Breast epithelium (tissue), 4 donors: ENCODE data around the gene FER. TPM values are rescaled to one million over a fixed set of nuclear protein-coding genes. Genes with fewer than 3 reads are reported as not detected.

Source experiments
- DNase-seq, 2 donors: peaks; one replicate each; pipeline ENCODE4 v3.0.0-alpha.2; 2019; ENCODE audit warnings: low spot score in 2 of 2
- H3K27ac ChIP-seq, 2 donors: fragments of 200-600 bp; sonication (generic) in 1 of 2; one replicate each; pipeline ENCODE4 v1.5.1; 2016 to 2019; ENCODE audit warnings: mild to moderate bottlenecking in 1 of 2
- H3K27me3 ChIP-seq, 2 donors: fragments of 200-600 bp; sonication (generic) in 1 of 2; one replicate each; pipeline versions ENCODE4 v1.5.1 to v1.6.0; 2017 to 2019; ENCODE audit warnings: control low read depth in 1 of 2, mild to moderate bottlenecking in 1 of 2
- H3K36me3 ChIP-seq: fragments of 200-600 bp; one replicate; pipeline ENCODE4 v1.5.1; 2019
- H3K4me1 ChIP-seq, 2 donors: fragments of 200-600 bp; sonication (generic); one replicate each; pipeline ENCODE4 v1.5.1; 2016 to 2019; ENCODE audit warnings: control low read depth in 1 of 2
- H3K4me3 ChIP-seq, 3 donors: fragments of 200-600 bp; sonication (generic); 1 replicate in 2 of 3; 2 replicates in 1 of 3; pipeline ENCODE4 v1.5.1; 2016 to 2019; ENCODE audit warnings: mild to moderate bottlenecking in 3 of 3, moderate library complexity in 2 of 3
- H3K9me3 ChIP-seq, 2 donors: fragments of 200-600 bp; sonication (generic) in 1 of 2; one replicate each; pipeline ENCODE4 v1.5.1; 2016 to 2019; ENCODE audit warnings: control low read depth in 1 of 2
- CTCF ChIP-seq, 3 donors: fragments of 450-650 bp; IDR thresholded peaks; one replicate each; pipeline ENCODE4 v1.5.1; 2016 to 2017; ENCODE audit warnings: antibody characterized with exemption in 3 of 3, mild to moderate bottlenecking in 3 of 3, moderate library complexity in 3 of 3
- POLR2A ChIP-seq: fragments of 450-650 bp; IDR thresholded peaks from one replicate; pipeline ENCODE4 v1.6.1; 2016; ENCODE audit warnings: antibody characterized with exemption, mild to moderate bottlenecking, moderate library complexity
- POLR2AphosphoS5 ChIP-seq, 3 donors: sonication (generic); formaldehyde crosslinking; IDR thresholded peaks; one replicate each; pipeline ENCODE4 v1.6.1; 2017; ENCODE audit warnings: antibody characterized with exemption in 3 of 3
- intact Hi-C: fragments of 100-400 bp; cut with DNase I; formaldehyde crosslinking; loops from one replicate; pipeline ENCODE4 v1.15.1; 2023; ENCODE audit warnings: low total_unique reads
- total RNA-seq, 3 donors: library from RNA; depleted of rRNA; stranded (reverse); fragments of >200 nt; gene quantifications; one replicate each; pipeline ENCODE4 v1.1.0, GENCODE V29; 2016

Gene FER
- total RNA-seq, 3 donors from 2014 or later: 24.3 to 27.8 (median 27.2) TPM

GRCh38 chr5:109029847-109030246 lies 282.1 kb downstream of the FER start:
- no peak for DNase-seq
- H3K27me3 ChIP-seq: no peaks in the 10 kb centered on the region
- TF ChIP-seq POLR2A (no peak), POLR2AphosphoS5 (IDR thresholded peaks at IDR 0.05) (no peak), CTCF (IDR thresholded peaks at IDR 0.05) (no peak)

DNA sequence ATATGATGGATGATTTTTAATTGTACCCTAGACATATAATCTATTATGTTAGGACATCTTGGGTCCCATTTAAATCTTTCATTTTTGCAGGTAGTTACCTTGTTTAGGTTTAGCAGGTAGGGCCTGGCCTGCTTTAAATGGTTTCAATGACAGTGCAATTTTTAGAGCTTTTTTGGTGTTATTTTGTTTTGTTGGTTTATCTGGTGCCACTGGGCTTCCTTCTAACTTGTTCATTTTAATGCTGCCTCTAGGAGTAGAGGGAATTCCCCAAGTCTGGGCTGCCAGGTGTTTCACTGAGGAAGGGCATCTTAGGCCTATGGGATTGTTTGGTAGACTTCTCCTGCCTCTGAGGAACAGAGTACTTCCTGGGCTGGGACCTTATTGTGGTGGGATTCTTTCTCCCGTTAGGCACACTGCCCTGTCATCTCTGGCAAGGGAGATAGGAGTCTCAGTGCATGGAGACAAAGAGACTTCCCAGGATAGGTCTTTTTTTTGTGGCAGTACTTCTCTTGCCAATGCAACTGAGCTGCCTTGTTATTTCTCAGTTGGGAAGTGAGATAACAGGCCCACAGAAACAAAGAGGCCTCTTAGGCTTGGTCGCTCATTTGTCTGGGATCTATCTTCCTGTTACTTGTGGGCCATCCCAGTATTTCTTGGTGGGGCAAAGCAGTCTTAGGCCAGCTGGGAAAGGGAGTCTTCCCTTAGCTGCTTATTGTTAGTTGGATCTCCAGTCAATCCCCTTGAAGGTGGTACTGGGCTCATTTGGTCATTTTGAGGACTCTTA lies 282.9 kb downstream of the FER start:
- no peak overlapping the region for H3K27ac ChIP-seq
- H3K36me3 ChIP-seq: no peaks in the 10 kb centered on the region
- H3K4me1 ChIP-seq: no peaks in the 10 kb centered on the region
- H3K27me3 ChIP-seq: no peaks in the 10 kb centered on the region
- DNase-seq: no peak
- TF ChIP-seq POLR2A (no peak), CTCF (IDR thresholded peaks at IDR 0.05) (no peak), POLR2AphosphoS5 (IDR thresholded peaks at IDR 0.05) (no peak)
- H3K9me3 ChIP-seq: no peaks in the 10 kb centered on the region
- intact Hi-C loops: no loop called here
- no peak overlapping the region for H3K4me3 ChIP-seq

More at GRCh38 chr5:109029847-109030246, 282.1 kb downstream of the FER start:
- Histone ChIP-seq H3K36me3 (no peaks in the 10 kb centered on the region), H3K4me3 (no peak overlapping the region), H3K27ac (no peak overlapping the region), H3K9me3 (no peaks in the 10 kb centered on the region), H3K4me1 (no peaks in the 10 kb centered on the region)
- intact Hi-C loops: no loop called here

DNA sequence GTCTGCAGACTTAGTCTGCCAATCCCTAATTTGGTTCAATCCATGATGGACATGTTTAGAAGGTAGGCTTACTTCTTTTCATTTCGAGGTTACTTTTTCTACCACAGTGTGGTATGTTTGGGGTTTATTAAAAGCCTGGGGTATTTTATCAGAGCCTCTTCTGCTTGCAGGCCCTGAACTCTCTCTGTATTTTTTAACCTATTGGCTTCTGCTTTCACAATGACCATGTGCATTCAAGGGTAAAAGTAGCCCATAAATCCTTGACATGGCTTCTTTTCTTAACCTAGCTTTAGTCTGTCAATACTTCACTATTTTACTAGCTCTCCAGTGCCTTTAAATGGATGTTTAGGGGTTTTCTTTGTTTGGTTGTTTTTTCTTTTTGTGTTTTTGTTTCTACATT lies 286.6 kb downstream of the FER start:
- Histone ChIP-seq H3K36me3 (no peaks in the 10 kb centered on the region), H3K27ac (no peak overlapping the region), H3K4me3 (no peak overlapping the region), H3K9me3 (no peaks in the 10 kb centered on the region), H3K27me3 (no peaks in the 10 kb centered on the region), H3K4me1 (no peaks in the 10 kb centered on the region)
- intact Hi-C loops: no loop called here
- no peak for TF ChIP-seq CTCF (IDR thresholded peaks at IDR 0.05)
- TF ChIP-seq POLR2A: no peak
- TF ChIP-seq POLR2AphosphoS5 (IDR thresholded peaks at IDR 0.05): no peak
- no peak for DNase-seq

- Histone ChIP-seq H3K36me3 (no peaks in the 10 kb centered on the region), H3K4me1 (no peaks in the 10 kb centered on the region), H3K27me3 (no peaks in the 10 kb centered on the region), H3K4me3 (no peak overlapping the region), H3K27ac (no peak overlapping the region), H3K9me3 (no peaks in the 10 kb centered on the region)
- no peak for DNase-seq
- no peak for TF ChIP-seq CTCF (IDR thresholded peaks at IDR 0.05)
- TF ChIP-seq POLR2A: no peak
- TF ChIP-seq POLR2AphosphoS5 (IDR thresholded peaks at IDR 0.05): no peak
- intact Hi-C loops: no loop called here
Observed at GRCh38 chr5:109035436-109035835, 287.7 kb downstream of the FER start.

DNA sequence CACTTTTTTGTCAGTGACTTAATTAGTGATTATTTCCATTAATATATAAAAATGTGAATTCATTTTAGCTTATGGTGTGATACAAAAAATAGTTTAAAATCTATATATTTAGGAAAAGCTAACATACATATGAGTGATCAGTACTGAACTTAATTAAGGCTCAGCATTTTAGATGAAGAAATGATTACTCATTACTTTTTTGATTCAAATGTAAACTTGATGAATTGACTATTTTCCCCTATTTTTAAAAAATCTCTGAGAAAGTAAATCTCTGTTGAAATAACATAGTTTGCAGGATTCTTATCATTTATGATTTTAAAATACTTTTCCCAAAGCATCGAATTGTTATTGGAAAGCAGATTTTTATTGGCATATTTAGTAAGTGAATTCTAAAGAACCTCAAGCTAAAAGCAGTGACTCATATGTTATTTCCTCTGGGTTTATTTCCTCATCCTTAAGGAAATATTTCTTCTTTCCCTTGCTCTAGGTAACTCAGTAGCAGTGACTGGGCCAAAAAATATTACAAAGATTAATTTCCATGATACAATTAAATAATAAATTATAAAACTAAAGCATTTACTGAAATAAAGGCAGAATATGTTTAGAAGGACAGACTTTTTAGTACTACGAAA lies 290.6 kb downstream of the FER start:
- no peaks in the 10 kb centered on the region for H3K27me3 ChIP-seq
- TF ChIP-seq POLR2A (no peak), CTCF (IDR thresholded peaks at IDR 0.05) (no peak), POLR2AphosphoS5 (IDR thresholded peaks at IDR 0.05) (no peak)
- H3K4me1 ChIP-seq: no peaks in the 10 kb centered on the region
- DNase-seq: no peak
- no peaks in the 10 kb centered on the region for H3K36me3 ChIP-seq
- intact Hi-C loops: no loop called here
- no peak overlapping the region for H3K27ac ChIP-seq
- H3K9me3 ChIP-seq: no peaks in the 10 kb centered on the region
- H3K4me3 ChIP-seq: no peak overlapping the region
